Measurements from ENCODE around the gene LHFPL3.

DNA sequence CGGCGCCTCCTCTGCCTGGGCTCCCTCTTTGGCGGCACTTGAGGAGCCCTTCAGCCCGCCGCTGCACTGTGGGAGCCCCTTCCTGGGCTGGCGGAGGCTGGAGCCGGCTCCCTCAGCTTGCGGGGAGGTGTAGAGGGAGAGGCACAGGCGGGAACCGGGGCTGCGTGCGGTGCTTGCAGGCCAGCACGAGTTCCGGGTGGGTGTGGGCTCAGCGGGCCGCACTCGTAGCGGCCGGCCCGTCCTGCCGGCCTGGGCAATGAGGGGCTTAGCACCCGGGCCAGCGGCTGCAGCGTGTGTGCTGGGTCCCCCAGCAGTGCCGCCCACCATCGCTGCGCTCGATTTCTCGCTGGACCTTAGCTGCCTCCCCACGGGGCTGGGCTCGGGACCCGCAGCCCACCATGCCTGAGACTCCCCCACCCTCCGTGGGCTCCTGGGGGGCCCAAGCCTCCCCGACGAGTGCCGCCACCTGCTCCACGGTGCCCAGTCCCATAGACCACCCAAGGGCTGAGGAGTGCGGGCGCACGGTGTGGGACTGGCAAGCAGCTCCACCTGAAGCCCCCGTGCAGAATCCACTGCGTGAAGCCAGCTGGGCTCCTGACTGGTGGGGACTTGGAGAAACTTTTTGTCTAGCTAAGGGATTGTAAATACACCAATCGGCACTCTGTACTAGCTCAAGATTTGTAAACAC is 611.8 kb downstream of the LHFPL3 start:
- TF ChIP-seq TEAD1 (CRISPR knock-in tag; IDR thresholded peaks at IDR 0.05): no peak
- TF ChIP-seq, protein P1, sequence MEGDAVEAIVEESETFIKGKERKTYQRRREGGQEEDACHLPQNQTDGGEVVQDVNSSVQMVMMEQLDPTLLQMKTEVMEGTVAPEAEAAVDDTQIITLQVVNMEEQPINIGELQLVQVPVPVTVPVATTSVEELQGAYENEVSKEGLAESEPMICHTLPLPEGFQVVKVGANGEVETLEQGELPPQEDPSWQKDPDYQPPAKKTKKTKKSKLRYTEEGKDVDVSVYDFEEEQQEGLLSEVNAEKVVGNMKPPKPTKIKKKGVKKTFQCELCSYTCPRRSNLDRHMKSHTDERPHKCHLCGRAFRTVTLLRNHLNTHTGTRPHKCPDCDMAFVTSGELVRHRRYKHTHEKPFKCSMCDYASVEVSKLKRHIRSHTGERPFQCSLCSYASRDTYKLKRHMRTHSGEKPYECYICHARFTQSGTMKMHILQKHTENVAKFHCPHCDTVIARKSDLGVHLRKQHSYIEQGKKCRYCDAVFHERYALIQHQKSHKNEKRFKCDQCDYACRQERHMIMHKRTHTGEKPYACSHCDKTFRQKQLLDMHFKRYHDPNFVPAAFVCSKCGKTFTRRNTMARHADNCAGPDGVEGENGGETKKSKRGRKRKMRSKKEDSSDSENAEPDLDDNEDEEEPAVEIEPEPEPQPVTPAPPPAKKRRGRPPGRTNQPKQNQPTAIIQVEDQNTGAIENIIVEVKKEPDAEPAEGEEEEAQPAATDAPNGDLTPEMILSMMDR (IDR thresholded peaks at IDR 0.05): no peak
- TF ChIP-seq, protein P2, sequence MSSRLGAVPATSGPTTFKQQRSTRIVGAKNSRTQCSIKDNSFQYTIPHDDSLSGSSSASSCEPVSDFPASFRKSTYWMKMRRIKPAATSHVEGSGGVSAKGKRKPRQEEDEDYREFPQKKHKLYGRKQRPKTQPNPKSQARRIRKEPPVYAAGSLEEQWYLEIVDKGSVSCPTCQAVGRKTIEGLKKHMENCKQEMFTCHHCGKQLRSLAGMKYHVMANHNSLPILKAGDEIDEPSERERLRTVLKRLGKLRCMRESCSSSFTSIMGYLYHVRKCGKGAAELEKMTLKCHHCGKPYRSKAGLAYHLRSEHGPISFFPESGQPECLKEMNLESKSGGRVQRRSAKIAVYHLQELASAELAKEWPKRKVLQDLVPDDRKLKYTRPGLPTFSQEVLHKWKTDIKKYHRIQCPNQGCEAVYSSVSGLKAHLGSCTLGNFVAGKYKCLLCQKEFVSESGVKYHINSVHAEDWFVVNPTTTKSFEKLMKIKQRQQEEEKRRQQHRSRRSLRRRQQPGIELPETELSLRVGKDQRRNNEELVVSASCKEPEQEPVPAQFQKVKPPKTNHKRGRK (CRISPR knock-in tag; IDR thresholded peaks at IDR 0.05; ENCODE audit: borderline replicate concordance): no peak
- TF ChIP-seq NFE2L1 (CRISPR knock-in tag; IDR thresholded peaks at IDR 0.05): no peak
- TF ChIP-seq ELF4 (CRISPR knock-in tag; IDR thresholded peaks at IDR 0.05; ENCODE audit: low read depth): no peak
- TF ChIP-seq NR1H2 (CRISPR knock-in tag; IDR thresholded peaks at IDR 0.05): no peak
- no peak for TF ChIP-seq ZNF232 (CRISPR knock-in tag; IDR thresholded peaks at IDR 0.05)
- TF ChIP-seq SP1 (CRISPR knock-in tag; conservative IDR thresholded peaks at IDR 0.05): no peak
- TF ChIP-seq ZNF121 (CRISPR knock-in tag; IDR thresholded peaks at IDR 0.05): no peak
- TF ChIP-seq, protein P3, sequence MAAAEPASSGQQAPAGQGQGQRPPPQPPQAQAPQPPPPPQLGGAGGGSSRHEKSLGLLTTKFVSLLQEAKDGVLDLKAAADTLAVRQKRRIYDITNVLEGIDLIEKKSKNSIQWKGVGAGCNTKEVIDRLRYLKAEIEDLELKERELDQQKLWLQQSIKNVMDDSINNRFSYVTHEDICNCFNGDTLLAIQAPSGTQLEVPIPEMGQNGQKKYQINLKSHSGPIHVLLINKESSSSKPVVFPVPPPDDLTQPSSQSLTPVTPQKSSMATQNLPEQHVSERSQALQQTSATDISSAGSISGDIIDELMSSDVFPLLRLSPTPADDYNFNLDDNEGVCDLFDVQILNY (CRISPR knock-in tag; IDR thresholded peaks at IDR 0.05): no peak
- TF ChIP-seq, protein P4, sequence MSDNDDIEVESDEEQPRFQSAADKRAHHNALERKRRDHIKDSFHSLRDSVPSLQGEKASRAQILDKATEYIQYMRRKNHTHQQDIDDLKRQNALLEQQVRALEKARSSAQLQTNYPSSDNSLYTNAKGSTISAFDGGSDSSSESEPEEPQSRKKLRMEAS (CRISPR knock-in tag; IDR thresholded peaks at IDR 0.05): no peak
- TF ChIP-seq TEAD4 (CRISPR knock-in tag; IDR thresholded peaks at IDR 0.05): no peak
- TF ChIP-seq RELA (CRISPR knock-in tag; IDR thresholded peaks at IDR 0.05; ENCODE audit: borderline replicate concordance): no peak
- no peak for TF ChIP-seq NFYB (CRISPR knock-in tag; conservative IDR thresholded peaks at IDR 0.05; ENCODE audit: low read depth)

Measured in WTC11 (cell line).